ENCODE results near the gene NPC2.
"Not testable (repeated sequence)": the region's sequence is repeated elsewhere in the genome, so short reads cannot be mapped to it uniquely, and the experiment has no call there.

NPC2 gene

GRCh38 chr14:74492776-74493342, at the start of gene NPC2:
TSS of gene NPC2 (minus strand) at chr14:74493305. CDS start at chr14:74493274, 31 bp downstream.
- DNase-seq (ENCODE audit: low read depth in 2 of 2): no peak

GRCh38 chr14:74542056-74542685, 49.1 kb upstream of the NPC2 start:
- DNase-seq (ENCODE audit: low read depth in 2 of 2): no peak

- no peak for DNase-seq (ENCODE audit: low read depth in 2 of 2)
Observed at GRCh38 chr14:74541225-74541624, 48.1 kb upstream of the NPC2 start.

GRCh38 chr14:74539503-74539902, 46.4 kb upstream of the NPC2 start:
- no peak for DNase-seq (ENCODE audit: low read depth in 2 of 2)

- no peak for DNase-seq (ENCODE audit: low read depth in 2 of 2)
Observed at GRCh38 chr14:74538411-74539391, 45.6 kb upstream of the NPC2 start.

GRCh38 chr14:74536336-74536735, 43.2 kb upstream of the NPC2 start:
- DNase-seq (ENCODE audit: low read depth in 2 of 2): not testable (repeated sequence)

GRCh38 chr14:74535756-74536325, 42.7 kb upstream of the NPC2 start:
- DNase-seq (ENCODE audit: low read depth in 2 of 2): no peak

- DNase-seq (ENCODE audit: low read depth in 2 of 2): no peak
Observed at GRCh38 chr14:74533576-74533975, 40.5 kb upstream of the NPC2 start.

GRCh38 chr14:74532246-74532645, 39.1 kb upstream of the NPC2 start:
- no peak for DNase-seq (ENCODE audit: low read depth in 2 of 2)

- DNase-seq (ENCODE audit: low read depth in 2 of 2): no peak
Observed at GRCh38 chr14:74531467-74531866, 38.4 kb upstream of the NPC2 start.

- no peak for DNase-seq (ENCODE audit: low read depth in 2 of 2)
Observed at GRCh38 chr14:74531006-74531405, 37.9 kb upstream of the NPC2 start.

- DNase-seq (ENCODE audit: low read depth in 2 of 2): no peak
Observed at GRCh38 chr14:74528886-74529285, 35.8 kb upstream of the NPC2 start.

GRCh38 chr14:74528406-74528805, 35.3 kb upstream of the NPC2 start:
- DNase-seq (ENCODE audit: low read depth in 2 of 2): no peak

- no peak for DNase-seq (ENCODE audit: low read depth in 2 of 2)
Observed at GRCh38 chr14:74527736-74528280, 34.7 kb upstream of the NPC2 start.

- no peak for DNase-seq (ENCODE audit: low read depth in 2 of 2)
Observed at GRCh38 chr14:74526854-74527585, 33.9 kb upstream of the NPC2 start.

- no peak for DNase-seq (ENCODE audit: low read depth in 2 of 2)
Observed at GRCh38 chr14:74525361-74525851, 32.3 kb upstream of the NPC2 start.

GRCh38 chr14:74524812-74525135, 31.7 kb upstream of the NPC2 start:
- DNase-seq (ENCODE audit: low read depth in 2 of 2): no peak

GRCh38 chr14:74524076-74524811, 31.1 kb upstream of the NPC2 start:
- DNase-seq (ENCODE audit: low read depth in 2 of 2): no peak

- DNase-seq (ENCODE audit: low read depth in 2 of 2): no peak
Observed at GRCh38 chr14:74522740-74523139, 29.6 kb upstream of the NPC2 start.

GRCh38 chr14:74521756-74522155, 28.7 kb upstream of the NPC2 start:
- no peak for DNase-seq (ENCODE audit: low read depth in 2 of 2)
